T-helper 1 cell treated with Interleukin-12 subunit alpha and Interleukin-12 subunit beta and Interleukin-4 antibody, amounts not matched to agents 30 μg/mL and 1 μg/mL, for 36 hours (primary cell): ENCODE data around the gene ATP9B.
"Not testable (repeated sequence)": the region's sequence is repeated elsewhere in the genome, so short reads cannot be mapped to it uniquely, and the experiment has no call there.

ENCODE experiments used
- H3K27ac Mint-ChIP-seq: one replicate; pipeline ENCODE4 v1.8.0; 2021; ENCODE audit warnings: mild to moderate bottlenecking, mixed read lengths
- H3K27me3 Mint-ChIP-seq: one replicate; pipeline ENCODE4 v1.8.0; 2021; ENCODE audit warnings: low read depth, mixed read lengths
- H3K36me3 Mint-ChIP-seq: one replicate; pipeline ENCODE4 v1.8.0; 2021; ENCODE audit warnings: low read depth, mixed read lengths
- H3K4me1 Mint-ChIP-seq: one replicate; pipeline ENCODE4 v1.8.0; 2021; ENCODE audit warnings: low read depth, mixed read lengths
- H3K4me3 Mint-ChIP-seq: one replicate; pipeline ENCODE4 v1.8.0; 2021; ENCODE audit warnings: mild to moderate bottlenecking, moderate library complexity, mixed read lengths
- H3K9me3 Mint-ChIP-seq: one replicate; pipeline ENCODE4 v1.8.0; 2021; ENCODE audit warnings: mixed read lengths

ATP9B gene

DNA sequence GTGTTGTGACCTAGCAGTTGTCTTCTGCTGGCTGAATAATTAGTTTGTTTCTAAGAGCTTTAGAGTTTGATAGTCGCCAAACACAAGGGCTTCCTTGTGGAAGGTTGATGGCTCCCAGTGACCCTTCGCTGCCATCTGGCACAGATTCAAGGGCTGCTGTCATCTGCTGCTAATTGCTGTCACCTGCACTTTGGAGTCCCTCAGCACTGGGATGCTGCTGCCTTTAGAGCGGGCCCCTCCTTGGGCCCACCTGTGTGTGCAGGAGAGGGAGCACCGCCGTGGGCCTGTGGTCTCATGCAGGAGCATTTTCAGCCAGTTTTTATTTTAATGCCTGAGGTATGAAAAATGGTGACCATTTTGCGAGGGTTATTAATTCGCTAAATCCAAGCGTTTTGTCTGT, 172.6 kb downstream of the ATP9B start:
- Mint-ChIP-seq H3K9me3 (no peaks in the 10 kb centered on the region), H3K36me3 (no peaks in the 10 kb centered on the region), H3K27ac (no peak overlapping the region), H3K4me1 (peaks cover 2% of the 10 kb centered on the region), H3K4me3 (no peak overlapping the region), H3K27me3 (no peaks in the 10 kb centered on the region)

- H3K36me3 Mint-ChIP-seq, result no peaks in the 10 kb centered on the region
- H3K27ac Mint-ChIP-seq, result no peak overlapping the region
- H3K27me3 Mint-ChIP-seq, result no peaks in the 10 kb centered on the region
- peaks cover 2% of the 10 kb centered on the region for H3K4me1 Mint-ChIP-seq
- H3K4me3 Mint-ChIP-seq, result no peak overlapping the region
- H3K9me3 Mint-ChIP-seq, result no peaks in the 10 kb centered on the region
Observed at GRCh38 chr18:79242246-79242645, 173.1 kb downstream of the ATP9B start.

DNA sequence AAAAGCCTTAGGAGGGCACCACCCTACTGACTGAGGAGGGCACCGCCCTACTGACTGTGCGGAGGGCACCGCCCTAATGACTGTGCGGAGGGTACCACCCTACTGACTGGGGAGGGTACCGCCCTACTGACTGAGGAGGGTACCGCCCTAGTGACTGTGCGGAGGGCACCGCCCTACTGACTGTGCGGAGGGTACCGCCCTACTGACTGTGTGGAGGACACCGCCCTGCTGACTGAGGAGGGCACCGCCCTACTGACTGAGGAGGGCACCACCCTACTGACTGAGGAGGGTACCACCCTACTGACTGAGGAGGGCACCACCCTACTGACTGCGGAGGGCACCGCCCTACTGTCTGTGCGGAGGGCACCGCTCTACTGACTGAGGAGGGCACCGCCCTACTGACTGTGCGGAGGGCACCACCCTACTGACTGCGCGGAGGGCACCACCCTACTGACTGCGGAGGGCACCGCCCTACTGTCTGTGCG, 176.4 kb downstream of the ATP9B start:
- Mint-ChIP-seq H3K27me3 (no peaks in the 10 kb centered on the region), H3K27ac (no peak overlapping the region), H3K4me3 (no peak overlapping the region), H3K4me1 (peaks cover 2% of the 10 kb centered on the region), H3K36me3 (no peaks in the 10 kb centered on the region), H3K9me3 (no peaks in the 10 kb centered on the region)

GRCh38 chr18:79246309-79247108, 177.3 kb downstream of the ATP9B start:
- H3K36me3 Mint-ChIP-seq, result no peaks in the 10 kb centered on the region
- no peaks in the 10 kb centered on the region for H3K9me3 Mint-ChIP-seq
- H3K4me1 Mint-ChIP-seq, result peaks cover 2% of the 10 kb centered on the region
- peak overlapping the region; percentile 26 for H3K4me3 Mint-ChIP-seq
- H3K27ac Mint-ChIP-seq, result no peak overlapping the region
- no peaks in the 10 kb centered on the region for H3K27me3 Mint-ChIP-seq

DNA sequence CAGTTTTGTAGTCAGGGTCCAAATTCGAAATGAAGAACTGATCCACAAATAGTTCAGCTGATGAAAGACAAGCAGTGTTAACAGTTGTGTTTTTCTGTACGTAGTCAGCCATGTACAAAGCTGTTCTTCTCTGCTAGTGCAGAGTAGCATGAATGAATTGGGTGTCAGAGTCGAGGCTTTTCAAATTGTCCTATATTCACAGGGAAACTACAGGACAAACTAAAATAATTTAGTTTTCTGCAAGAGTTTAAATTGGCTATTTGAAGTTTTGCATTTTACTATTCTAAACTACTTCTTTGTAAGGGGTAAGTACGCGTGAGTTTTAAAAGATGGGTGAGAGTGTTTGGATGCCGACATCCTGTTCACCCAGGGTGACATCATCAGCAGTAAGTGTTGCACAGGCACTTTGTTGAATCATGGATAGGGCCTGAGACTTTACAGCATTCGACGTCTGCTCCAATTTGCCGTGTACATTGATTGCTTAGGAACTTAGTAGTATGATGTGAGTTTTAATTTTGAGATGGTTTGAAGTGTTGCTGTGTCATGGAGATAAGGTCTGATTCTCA, 179.4 kb downstream of the ATP9B start:
- Mint-ChIP-seq H3K4me1 (peaks cover 2% of the 10 kb centered on the region), H3K4me3 (no peak overlapping the region), H3K27ac (no peak overlapping the region), H3K27me3 (no peaks in the 10 kb centered on the region), H3K9me3 (no peaks in the 10 kb centered on the region), H3K36me3 (no peaks in the 10 kb centered on the region)

GRCh38 chr18:79250301-79250981, 181.2 kb downstream of the ATP9B start:
- Mint-ChIP-seq H3K4me1 (peaks cover 2% of the 10 kb centered on the region), H3K4me3 (no peak overlapping the region), H3K27me3 (no peaks in the 10 kb centered on the region), H3K36me3 (no peaks in the 10 kb centered on the region), H3K9me3 (no peaks in the 10 kb centered on the region), H3K27ac (no peak overlapping the region)

- Mint-ChIP-seq H3K4me3 (no peak overlapping the region), H3K9me3 (no peaks in the 10 kb centered on the region), H3K4me1 (peaks cover 2% of the 10 kb centered on the region), H3K27me3 (no peaks in the 10 kb centered on the region), H3K36me3 (no peaks in the 10 kb centered on the region), H3K27ac (no peak overlapping the region)
Observed at GRCh38 chr18:79251021-79251420, 181.8 kb downstream of the ATP9B start.

GRCh38 chr18:79252904-79253633, 183.9 kb downstream of the ATP9B start:
- Mint-ChIP-seq H3K4me3 (no peak overlapping the region), H3K36me3 (no peaks in the 10 kb centered on the region), H3K4me1 (no peaks in the 10 kb centered on the region), H3K27me3 (no peaks in the 10 kb centered on the region), H3K27ac (no peak overlapping the region), H3K9me3 (no peaks in the 10 kb centered on the region)

GRCh38 chr18:79257480-79257879, 188.3 kb downstream of the ATP9B start:
- Mint-ChIP-seq H3K4me1 (no peaks in the 10 kb centered on the region), H3K9me3 (no peaks in the 10 kb centered on the region), H3K36me3 (no peaks in the 10 kb centered on the region), H3K4me3 (no peak overlapping the region), H3K27ac (no peak overlapping the region), H3K27me3 (no peaks in the 10 kb centered on the region)

- Mint-ChIP-seq H3K27ac (no peak overlapping the region), H3K36me3 (no peaks in the 10 kb centered on the region), H3K9me3 (no peaks in the 10 kb centered on the region), H3K27me3 (no peaks in the 10 kb centered on the region), H3K4me1 (no peaks in the 10 kb centered on the region), H3K4me3 (no peak overlapping the region)
Observed at GRCh38 chr18:79258447-79258846, 189.3 kb downstream of the ATP9B start.

- Mint-ChIP-seq H3K27me3 (no peaks in the 10 kb centered on the region), H3K9me3 (no peaks in the 10 kb centered on the region), H3K27ac (no peak overlapping the region), H3K4me3 (no peak overlapping the region), H3K4me1 (no peaks in the 10 kb centered on the region), H3K36me3 (no peaks in the 10 kb centered on the region)
Observed at GRCh38 chr18:79259218-79259617, 190.0 kb downstream of the ATP9B start.

- no peaks in the 10 kb centered on the region for H3K4me1 Mint-ChIP-seq
- peaks cover 2% of the 10 kb centered on the region for H3K9me3 Mint-ChIP-seq
- no peaks in the 10 kb centered on the region for H3K27me3 Mint-ChIP-seq
- H3K4me3 Mint-ChIP-seq, result no peak overlapping the region
- no peaks in the 10 kb centered on the region for H3K36me3 Mint-ChIP-seq
- no peak overlapping the region for H3K27ac Mint-ChIP-seq
Observed at GRCh38 chr18:79260023-79260422, 190.8 kb downstream of the ATP9B start.

DNA sequence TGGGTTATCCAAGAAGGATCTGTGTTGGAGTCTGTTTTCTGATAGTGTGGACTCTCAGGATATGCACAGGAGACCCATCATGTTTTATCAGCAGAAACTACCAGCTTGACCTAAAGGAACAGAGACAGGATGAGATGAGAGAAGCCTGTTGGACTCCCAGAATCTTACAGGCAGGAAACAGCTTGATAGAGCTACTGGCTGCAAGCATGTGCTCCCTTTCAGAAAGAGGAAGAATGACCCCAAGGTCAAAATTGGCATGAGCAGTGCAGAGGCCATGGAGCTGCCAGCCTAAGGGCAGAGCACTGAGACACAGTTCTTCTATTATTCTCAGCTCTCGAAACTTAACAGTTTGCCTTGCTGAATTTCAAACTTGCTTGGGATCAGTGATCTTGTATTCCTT, 191.3 kb downstream of the ATP9B start:
- H3K9me3 Mint-ChIP-seq, result peaks cover 6% of the 10 kb centered on the region
- H3K27ac Mint-ChIP-seq, result no peak overlapping the region
- no peaks in the 10 kb centered on the region for H3K36me3 Mint-ChIP-seq
- no peaks in the 10 kb centered on the region for H3K27me3 Mint-ChIP-seq
- no peak overlapping the region for H3K4me3 Mint-ChIP-seq
- no peaks in the 10 kb centered on the region for H3K4me1 Mint-ChIP-seq

DNA sequence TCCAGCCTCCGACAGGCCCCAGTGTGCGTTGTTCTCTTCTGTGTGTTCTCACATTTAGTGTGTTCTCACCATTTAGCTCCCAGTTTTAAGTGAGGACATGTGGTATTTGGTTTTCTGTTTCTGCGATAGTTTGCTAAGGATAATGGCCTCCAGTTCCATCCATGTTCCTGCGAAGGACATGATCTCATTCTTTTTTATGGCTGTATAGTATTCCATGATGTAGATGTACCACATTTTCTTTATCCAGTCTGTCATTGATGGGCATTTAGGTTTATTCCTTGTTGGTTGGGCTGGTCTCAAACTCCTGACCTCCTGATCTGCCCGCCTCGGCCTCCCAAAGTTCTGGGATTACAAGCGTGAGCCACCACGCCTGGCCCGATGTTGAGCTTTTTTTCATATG, 195.9 kb downstream of the ATP9B start:
- H3K27ac Mint-ChIP-seq, H3K4me1 Mint-ChIP-seq, H3K36me3 Mint-ChIP-seq, H3K4me3 Mint-ChIP-seq, H3K27me3 Mint-ChIP-seq: not testable (repeated sequence)
- peaks cover 10% of the 10 kb centered on the region for H3K9me3 Mint-ChIP-seq
